NCI-H1930 (cell line): ENCODE results near the gene PRDM8.
"Not testable (repeated sequence)": the region's sequence is repeated elsewhere in the genome, so short reads cannot be mapped to it uniquely, and the experiment has no call there.

Experiments
- DNase-seq, 2 experiments: peaks; one replicate each; lab custom pipeline; 2025; lab: John Stamatoyannopoulos, UW

Gene PRDM8

DNA sequence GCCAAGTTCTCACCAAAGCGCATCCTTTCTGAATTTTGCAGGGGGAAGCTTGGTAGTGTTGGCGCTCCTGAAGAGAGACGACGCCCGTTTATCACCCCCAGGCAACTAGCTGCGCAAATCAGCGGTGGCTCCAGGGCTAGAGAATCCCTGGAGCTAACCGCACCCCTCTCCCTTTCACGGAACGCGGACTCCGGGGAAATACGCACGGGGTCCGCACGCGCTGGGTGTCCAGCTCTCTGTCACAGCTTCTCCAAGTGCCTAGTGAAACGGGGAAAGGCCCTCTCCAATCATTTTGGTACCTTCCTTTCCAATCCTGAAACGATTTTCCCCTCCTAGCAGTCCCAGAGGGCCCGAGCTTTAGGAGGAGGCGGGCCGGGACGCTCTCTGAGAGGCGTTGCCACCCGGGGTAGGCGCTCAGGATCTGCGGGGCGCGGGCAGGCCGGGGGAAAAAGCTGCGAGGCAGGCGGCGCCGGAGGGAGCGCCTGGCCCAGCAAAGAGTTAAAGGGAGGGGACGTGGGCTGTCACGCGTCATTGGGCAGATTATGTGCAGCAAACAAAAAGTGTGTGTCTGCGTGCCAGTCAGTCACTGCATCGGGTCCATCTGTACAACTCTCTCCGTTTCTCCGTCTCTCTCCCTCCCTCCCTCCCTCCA, at the start of gene PRDM8:
PRDM8 (plus strand) TSS at position 582 of the 652 bp plus-strand sequence. CDS start 2,578 bp downstream, outside the sequence.
- peak; percentile 28 to 33 for DNase-seq

DNA sequence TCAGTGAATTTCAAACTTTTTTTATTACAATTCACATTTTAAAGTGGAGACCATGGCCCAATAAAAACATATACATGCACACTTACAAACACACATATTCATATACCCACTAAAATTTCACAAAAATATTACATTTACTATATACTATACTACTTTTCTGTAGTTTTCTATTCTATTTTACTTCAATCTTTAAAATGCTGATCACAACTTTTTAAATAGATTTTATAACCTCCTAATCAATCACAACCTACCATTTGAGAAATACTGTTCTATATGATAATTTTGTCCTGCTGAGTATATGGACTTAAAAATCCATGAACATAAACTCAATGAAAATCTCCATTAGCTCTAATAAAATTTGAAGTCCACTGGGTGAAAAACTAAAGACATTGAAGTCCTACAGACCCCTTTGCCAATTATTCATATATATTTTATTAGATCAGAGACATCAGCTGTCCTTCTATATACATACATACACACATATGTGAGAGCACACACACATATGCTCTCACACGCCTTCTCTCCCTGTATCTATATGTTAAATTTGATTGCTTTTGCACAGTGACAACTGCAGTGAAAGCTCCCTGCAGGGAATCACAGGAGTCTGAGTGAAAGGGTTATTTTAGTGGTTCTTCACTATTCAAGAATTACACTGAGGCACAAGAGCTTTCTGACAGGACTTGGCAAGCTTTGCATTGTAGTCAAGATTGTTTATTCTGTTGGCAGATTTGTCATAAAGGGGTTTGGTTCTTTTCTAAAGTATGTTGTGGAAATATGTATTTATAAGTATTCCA, 46.7 kb upstream of the PRDM8 start:
- no peak for DNase-seq

DNA sequence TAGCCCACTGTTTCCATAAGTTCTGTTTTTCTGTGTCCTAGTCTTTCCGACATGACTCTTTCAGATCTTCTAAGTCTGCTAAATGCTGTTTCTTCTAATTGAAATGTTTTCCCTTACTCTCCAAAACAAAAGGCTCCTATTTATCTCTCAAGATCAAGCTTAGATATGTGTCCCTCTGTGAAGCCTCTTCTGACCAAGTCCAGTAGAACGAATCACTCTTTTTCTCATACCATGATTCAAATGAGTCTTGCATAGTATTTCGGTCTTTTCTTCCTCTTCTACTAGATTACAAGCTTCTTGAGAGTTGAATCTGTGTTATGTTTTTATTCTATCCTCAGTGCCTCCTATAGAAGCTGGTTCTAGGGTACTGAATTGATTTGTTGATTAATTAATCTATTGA, 45.3 kb upstream of the PRDM8 start:
- DNase-seq: no peak

DNA sequence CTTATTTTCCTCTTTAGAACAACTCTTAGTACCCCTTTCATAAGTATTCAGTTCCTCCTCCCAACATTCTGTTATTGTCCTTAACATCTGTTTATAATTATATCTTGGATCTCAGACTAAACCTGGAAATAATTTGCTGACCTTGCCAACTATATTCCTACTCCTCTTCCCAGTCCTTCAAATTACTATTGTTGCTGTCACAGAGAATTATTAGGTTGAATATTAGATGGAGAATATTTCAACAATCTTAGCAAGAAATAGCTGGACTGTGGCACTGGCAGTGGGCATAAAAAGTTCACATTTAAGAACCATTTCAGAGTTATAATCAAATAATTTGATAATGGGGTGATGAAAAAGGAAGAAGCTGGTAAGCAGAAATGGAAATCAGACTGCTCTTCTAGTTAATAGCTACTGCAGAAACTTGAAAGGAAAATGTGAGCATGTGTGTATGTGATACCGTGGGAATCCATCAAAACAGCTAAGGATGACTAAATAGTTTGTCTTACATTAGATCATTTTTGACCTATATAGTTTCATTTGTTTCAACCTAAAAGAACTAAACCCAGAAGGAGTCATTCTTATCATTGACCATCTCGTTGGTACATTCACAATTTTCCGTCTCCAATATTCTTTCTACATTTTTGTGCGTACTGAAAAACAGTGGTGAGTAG, 43.3 kb upstream of the PRDM8 start:
- DNase-seq: no peak

DNA sequence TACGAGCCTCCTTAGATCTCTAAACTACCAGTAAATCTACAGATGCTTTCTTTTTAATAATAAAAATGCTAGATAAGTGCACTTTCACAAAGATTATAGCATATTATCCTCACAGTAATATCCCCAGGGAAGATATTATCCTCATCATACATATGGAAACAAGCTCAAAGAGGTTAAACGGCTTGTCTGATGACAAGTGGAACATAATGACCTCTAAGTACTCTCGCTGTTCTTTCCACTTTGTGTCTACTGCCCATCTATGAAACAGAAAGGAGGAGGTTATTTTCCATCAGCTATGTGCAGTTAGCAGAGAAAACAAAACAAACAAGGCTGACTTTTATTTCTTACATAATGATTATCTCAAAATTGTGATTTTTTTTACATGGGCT, 42.8 kb upstream of the PRDM8 start:
- peak; percentile 8 to 27 for DNase-seq

DNA sequence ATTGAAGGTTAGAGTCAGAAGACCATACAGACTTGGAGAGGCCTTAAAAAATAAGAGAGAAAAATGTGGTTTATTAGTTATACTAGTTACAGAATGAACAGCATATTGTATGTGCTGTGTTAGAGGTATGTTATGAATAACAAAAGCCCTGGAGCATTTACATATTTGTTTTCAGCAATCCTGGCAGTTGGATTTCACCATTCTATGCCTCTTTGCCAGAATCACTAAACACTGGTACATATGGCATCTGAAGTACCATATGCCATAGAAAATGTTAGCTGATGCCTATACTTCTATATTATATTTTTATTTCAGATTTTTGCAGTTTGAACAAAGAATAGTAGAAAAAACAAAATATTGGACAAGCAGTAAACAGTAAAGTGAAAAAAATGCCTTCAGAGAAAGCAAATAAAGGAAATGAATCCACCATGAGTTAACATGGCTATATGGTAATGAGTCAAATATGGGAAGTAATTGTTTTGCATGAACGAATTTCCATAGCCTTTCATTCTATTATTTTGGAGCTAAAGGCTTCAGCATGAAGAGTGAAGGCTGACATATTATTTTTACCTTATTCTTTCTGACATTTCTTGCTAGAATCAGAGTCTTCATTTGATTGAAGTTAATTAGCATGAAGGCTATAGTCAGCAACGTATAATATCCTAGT, 41.9 kb upstream of the PRDM8 start:
- DNase-seq: no peak

DNA sequence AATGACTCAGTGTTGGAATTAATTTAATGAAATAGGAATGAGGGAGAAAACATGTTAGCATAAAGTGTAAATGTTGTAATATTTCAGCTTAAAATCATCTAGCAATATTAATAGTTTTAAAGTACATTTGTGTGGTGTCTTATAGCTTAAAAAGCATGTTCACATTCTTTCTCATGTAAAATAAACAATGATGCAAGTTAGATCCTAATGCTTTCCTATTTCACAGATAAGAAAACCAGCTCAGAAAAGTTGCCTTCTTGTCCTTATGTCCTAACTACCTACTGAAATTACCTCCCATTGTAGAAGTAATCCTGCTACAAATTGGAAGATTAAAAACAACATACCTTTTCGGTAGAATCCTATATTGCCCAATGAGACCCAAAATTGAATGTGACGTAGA, 40.9 kb upstream of the PRDM8 start:
- no peak for DNase-seq

DNA sequence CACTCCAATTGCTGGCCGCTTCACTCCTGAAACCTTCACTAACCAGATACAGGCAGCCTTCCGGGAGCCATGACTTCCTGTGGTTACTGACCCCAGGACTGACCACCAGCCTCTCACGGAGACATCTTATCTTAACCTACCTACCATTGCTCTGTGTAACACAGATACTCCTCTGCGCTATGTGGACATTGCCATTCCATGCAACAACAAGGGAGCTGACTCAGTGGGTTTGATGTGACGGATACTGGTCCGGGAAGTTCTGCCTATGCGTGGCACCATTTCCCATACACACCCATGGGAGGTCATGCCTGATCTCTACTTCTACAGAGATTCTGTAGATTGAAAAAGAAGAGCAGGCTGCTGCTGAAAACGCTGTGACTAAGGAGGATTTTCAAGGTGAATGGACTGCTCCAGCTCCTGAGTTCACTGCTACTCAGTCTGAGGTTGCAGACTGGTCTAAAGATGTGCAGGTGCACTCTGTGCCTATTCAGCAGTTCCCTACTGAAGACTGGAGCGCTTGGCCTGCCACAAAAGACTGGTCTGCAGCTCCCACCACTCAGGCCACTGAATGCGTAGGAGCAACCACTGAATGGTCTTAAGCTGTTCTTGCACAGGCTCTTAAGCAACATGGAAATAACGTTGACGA, 35.8 kb upstream of the PRDM8 start:
- DNase-seq: no peak

DNA sequence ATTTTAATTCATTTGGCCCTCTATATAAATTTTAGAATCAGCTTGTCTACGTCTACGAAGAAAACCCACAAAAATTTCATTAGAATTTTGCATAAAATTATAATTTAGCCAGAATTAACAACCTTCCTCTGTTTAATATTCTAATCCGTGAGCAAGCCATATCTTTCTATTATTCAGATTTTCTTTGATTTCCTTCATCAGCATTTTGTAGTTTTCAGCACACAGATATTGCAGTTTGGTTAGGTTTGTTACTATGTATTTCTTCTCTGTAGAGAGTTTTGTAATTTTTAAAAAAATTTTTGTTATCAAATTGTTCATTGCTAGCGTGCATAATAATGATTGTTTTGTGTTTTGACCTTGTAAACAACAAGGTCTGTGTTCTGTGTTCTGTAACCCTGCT, 34.9 kb upstream of the PRDM8 start:
- DNase-seq: no peak

DNA sequence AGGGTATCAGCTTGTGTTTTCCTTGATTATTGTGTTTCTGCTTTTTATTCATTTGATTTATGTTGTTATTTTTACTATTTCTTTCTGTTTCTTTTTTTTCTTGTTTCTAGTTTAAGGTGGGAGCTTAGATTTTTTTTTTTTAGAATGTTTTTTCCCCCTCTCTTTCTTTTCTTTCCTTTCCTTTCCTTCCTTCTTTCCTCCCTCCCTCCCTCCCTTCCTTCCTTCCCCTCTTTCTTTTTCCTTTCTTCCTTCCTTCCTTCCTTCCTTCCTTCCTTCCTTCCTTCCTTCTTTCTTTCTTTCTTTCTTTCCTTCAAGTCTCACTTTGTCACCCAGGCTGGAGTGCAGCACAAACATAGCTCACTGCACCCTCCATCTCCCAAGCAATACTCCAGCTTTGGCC, 31.4 kb upstream of the PRDM8 start:
- no peak for DNase-seq

DNA sequence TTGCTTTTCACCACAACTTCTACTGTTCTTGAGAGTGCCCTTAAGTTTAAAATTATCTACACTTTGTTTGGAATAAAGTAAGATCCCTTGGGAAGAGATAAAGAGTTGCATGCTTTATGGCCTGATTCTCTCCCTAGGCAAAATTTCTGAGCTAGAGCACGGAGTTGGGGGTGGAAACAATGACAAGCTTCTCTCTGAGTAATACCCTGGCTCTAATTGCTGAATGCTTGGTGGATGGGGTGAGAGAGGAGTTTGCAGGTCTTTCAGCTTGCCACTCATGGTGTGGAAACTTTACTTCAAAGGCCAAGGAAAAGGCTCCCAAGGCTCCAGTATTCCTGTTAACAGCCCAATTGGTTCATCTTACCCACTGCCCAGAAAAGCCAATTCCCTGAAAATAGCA, 26.1 kb upstream of the PRDM8 start:
- no peak for DNase-seq

DNA sequence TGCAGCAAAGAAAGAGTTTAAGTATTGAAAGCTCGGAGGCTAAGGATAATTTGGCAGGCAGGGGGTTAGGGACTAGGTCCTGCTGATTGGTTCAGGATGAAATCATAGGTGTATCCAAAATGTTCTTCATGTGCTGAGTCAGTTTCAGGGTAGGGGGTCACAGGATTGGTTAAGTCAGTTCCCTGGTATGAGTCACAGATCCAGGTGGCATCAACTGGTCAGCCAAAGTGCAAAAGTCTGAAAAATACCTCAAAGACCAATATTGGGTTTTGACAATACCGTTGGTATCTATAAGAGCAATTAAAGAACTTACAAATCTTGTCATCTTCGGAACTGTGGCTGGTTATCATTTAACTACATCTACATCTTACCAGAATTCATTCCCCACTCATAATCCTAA, 25.6 kb upstream of the PRDM8 start:
- no peak for DNase-seq

DNA sequence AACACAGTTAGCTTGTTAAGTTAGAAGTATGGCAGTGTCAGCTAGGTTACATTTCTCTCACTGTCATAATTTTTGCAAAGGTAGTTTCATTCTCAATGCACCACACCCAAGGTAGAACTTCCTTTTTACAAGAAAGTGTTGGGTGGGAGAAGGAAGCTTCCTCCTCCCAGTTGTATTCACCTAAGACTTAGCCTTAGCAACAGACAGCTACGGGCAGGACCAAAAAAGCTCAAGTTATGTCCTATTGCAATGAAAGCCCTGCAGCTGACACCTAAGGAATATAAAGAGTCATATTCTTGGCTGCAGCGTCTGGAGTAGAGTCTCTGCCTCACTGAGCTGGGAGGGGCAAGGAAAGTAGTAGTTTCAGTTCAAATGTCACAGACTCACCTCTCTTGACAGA, 25.1 kb upstream of the PRDM8 start:
- no peak for DNase-seq

DNA sequence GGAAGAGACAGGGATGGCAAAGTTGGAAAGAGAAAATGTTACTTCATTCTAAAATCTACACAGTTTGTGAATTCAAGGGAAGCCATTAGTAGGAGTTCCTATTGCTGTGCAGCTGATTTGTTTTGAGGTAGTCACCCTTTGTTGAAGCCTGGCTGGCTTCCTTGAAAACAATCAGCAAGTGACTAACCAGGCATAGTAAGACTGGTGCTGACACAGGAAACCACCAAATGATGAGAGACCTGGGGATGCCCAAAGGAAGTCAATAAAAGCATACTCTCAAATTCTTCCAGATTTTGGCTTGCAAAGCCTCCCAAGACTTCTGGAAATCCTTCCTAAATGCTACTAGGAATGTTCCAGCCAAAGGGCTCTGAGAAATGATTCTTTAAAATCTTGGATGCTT, 23.9 kb upstream of the PRDM8 start:
- no peak for DNase-seq

DNA sequence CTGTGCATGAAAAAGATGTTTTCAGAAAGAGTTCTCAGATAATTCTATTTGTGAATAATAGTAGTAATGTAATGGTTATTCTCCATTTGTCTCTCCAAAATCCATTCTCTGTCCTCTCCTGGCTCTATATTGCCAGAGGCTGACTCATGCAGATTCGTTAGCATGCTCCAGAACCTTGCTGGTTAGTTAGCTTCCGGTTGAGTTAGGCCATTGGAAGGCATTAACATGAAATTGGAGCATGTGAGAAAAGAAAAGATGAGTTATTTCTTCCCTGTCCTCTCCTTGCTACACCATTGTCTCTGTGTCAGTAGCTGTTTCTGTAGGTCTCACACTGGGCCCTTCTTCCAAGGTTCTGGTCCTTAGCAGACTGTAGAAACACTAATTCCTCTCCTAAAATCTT, 23.5 kb upstream of the PRDM8 start:
- no peak for DNase-seq

DNA sequence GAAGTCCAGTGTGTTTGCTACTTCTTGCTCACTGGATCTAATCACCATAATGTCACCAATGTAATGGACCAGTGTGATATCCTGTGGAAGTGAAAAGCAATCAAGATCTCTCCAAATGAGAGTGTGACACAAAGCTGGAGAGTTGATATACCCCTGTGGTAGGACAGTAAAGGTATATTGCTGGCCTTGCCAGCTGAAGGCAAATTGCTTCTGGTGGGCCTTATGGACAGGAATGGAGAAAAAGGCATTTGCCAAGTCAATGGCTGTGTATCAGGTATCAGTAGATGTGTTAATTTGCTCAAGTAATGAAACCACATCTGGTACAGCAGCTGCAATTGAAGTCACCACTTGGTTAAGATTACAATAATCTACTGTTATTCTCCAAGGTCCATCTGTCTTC, 19.5 kb upstream of the PRDM8 start:
- DNase-seq: not testable (repeated sequence)

DNA sequence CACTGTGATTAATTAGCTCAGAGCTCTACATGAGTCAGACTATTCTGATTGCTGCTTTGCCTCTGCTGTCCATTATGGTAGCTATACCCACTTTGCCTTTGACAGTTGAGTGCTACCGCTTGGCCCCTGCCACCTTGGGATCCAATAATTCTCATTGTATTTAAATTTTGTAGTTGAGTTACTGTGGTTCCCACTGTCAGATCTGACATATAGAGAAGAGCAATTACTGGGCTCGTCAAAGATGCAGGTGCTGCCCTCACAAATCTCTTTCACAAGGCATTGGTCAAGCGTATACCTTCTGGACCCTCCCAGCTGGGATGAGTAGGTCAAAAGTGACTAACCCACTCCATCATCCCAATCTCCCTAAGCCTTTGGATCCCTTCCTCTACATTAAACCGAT, 18.3 kb upstream of the PRDM8 start:
- DNase-seq: no peak

DNA sequence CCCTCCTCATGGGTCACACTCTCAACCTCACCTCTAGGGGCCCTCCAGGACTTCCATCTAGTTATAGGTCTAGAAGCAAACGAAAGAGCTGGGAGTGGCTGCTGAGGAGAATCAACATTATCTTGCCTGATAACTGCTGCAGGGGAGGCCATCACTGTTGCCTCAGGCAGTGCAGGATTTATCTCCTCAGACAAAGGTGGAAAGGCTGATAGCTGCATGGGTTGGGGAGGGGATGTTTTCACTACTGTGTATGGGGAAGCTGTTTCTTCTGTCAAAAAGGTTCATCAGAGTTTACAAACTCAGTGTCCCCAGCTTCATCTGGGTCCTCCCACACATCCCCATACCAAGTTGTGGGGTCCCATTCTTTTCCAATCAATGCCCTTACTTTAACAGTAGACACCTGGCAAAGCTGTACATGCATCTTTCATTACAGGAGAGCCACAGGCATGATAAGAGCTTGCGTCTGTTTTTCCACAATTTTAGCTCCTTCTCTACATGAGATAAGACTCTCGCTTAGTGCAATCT, 17.6 kb upstream of the PRDM8 start:
- no peak for DNase-seq

DNA sequence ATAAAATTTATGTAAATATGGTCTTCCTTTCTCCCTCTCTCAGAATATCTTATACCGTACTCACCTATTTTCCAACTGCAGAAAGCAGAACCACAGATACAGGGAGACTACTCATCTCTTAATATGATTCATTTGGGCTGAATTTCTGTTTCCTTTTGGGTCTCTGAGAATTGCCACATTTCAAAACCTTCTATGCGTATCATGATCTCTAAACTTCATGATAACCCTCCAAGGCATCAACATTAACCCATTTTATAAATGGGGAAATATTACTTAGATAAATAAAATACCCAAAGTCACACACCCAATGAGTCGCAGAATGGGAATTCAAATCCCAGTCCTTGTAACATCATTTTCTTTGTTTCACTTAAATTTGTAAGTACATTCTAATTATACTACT, 16.6 kb upstream of the PRDM8 start:
- no peak for DNase-seq

DNA sequence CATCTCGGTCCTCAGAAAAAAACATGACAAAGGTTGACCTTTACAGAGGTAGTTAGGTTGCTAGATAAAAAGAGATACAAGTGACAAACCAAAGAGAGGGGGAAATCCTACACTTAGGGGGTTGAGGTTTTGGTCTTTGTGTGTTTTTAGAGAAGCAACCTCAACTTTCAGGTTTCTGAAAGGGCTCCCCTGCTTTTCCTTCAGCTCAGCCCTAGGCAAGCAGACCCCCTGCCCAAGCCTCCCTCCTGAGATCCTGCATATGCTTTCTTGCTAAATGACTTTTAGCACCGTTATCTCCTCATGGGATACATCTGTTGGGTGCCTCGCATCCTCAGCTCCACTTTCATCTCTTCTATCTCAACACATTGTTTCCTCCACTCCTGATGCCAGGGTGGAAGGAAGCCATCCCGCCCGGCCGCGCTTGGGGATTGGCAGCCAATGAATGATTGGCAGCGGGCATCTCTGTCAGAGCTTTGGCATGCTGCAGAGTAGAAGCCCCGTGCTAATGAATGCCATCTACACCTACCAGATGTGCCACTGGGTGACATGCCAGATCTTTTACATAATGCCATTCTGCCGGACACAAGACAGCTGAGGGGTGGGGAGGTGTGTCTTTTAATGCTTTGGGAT, 15.0 kb upstream of the PRDM8 start:
- DNase-seq: no peak

DNA sequence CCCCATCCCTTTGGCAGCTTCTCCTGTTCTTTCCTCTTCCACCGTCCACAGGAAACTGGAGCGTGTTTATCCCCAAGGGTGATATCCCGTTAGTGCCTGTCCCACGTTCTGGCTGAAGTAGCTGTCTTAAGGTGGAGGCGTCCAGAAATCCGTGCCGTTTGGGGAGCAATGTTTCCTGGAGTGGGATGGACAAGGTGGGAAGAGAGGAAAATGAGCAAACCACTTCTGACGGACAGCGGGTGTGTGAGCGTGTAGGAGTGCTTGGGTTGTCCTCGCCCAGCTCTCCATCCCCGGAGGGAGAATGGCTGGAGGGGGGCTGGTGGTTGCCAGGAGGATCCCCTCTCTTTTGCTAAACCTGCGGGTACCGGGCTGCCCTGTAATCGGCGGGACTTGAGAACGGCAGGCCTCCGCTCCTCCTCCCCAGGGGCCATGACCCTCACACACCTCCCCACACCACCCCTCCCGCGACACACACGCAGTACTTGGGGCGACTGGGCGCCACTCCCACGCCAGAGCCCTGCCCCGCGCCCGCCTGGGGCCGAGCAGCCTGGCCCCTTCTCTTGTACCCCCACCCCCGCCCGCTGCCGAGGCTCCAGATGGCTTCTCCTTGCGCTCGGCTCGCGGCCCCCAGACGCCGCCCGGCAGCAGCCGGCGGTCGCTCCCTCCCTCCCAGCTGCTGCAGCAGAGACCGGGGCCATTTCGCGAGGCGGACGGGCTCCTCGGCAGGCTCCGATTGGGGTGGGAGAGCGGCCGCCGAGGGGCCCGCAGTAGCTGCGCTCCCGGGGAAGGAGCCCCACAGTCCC, 13.9 kb upstream of the PRDM8 start:
- no peak for DNase-seq
